ENCODE results near the gene ZNF516. TPM values are rescaled to one million over a fixed set of nuclear protein-coding genes. Genes with fewer than 3 reads are reported as not detected.

The ZNF516 gene
- total and polyA plus RNA-seq, 2 of the 4 experiments (the other 2 are of a cell fraction): 7.9 to 16.9 TPM

- no CpG with 5 or more reads among the region's 7 CpGs for WGBS, 2 experiments (ENCODE audit: extremely low coverage in 2 of 2, insufficient read length in 1 of 2)
- H3K36me3 ChIP-seq (ENCODE audit: control insufficient read depth, insufficient read depth, low read length): no peaks in the 10 kb centered on the region
- no peaks in the 10 kb centered on the region for H3K4me1 ChIP-seq (ENCODE audit: control insufficient read depth, insufficient read depth, low read length)
- no peak overlapping the region for H4K8ac ChIP-seq (ENCODE audit: low read depth in 2 of 2, low read length in 2 of 2)
- no peaks in the 10 kb centered on the region for H3K79me1 ChIP-seq (ENCODE audit: low read depth in 1 of 2, low read length in 2 of 2)
- DNase-seq: no peak
- in situ Hi-C loops (cut with MboI; ENCODE audit: low sequenced_read_pairs) (no loop called here), intact Hi-C loops (cut with micrococcal nuclease) (loop anchor here (5.0 to 10.0 kb wide), 4 partner anchors 873 to 1850 kb away; partner anchors contain the start of genes CNDP2 and PTGR3), dilution Hi-C loops (cut with HindIII; ENCODE audit: low sequenced_read_pairs, unreplicated experiment) (no loop called here)
- no peak for TF ChIP-seq NFE2L2 (IDR thresholded peaks at IDR 0.05; ENCODE audit: low read depth, low read length)
- no peak for TF ChIP-seq MXI1 (IDR thresholded peaks at IDR 0.05; ENCODE audit: borderline replicate concordance, low read depth, low read length)
- no peak for TF ChIP-seq RCOR1 (IDR thresholded peaks at IDR 0.05; ENCODE audit: insufficient replicate concordance, low read length)
- no peak for TF ChIP-seq CHD1 (IDR thresholded peaks at IDR 0.05; ENCODE audit: low read depth, low read length)
- TF ChIP-seq, protein P1, sequence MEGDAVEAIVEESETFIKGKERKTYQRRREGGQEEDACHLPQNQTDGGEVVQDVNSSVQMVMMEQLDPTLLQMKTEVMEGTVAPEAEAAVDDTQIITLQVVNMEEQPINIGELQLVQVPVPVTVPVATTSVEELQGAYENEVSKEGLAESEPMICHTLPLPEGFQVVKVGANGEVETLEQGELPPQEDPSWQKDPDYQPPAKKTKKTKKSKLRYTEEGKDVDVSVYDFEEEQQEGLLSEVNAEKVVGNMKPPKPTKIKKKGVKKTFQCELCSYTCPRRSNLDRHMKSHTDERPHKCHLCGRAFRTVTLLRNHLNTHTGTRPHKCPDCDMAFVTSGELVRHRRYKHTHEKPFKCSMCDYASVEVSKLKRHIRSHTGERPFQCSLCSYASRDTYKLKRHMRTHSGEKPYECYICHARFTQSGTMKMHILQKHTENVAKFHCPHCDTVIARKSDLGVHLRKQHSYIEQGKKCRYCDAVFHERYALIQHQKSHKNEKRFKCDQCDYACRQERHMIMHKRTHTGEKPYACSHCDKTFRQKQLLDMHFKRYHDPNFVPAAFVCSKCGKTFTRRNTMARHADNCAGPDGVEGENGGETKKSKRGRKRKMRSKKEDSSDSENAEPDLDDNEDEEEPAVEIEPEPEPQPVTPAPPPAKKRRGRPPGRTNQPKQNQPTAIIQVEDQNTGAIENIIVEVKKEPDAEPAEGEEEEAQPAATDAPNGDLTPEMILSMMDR (conservative IDR thresholded peaks at IDR 0.05; ENCODE audit: low read depth, low read length): no peak
- no peak for TF ChIP-seq SMC3 (IDR thresholded peaks at IDR 0.05; ENCODE audit: low read depth, low read length)
- TF ChIP-seq, protein P2, sequence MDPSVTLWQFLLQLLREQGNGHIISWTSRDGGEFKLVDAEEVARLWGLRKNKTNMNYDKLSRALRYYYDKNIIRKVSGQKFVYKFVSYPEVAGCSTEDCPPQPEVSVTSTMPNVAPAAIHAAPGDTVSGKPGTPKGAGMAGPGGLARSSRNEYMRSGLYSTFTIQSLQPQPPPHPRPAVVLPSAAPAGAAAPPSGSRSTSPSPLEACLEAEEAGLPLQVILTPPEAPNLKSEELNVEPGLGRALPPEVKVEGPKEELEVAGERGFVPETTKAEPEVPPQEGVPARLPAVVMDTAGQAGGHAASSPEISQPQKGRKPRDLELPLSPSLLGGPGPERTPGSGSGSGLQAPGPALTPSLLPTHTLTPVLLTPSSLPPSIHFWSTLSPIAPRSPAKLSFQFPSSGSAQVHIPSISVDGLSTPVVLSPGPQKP (IDR thresholded peaks at IDR 0.05; ENCODE audit: borderline replicate concordance, low read depth, low read length): no peak
- no peak for TF ChIP-seq FOS (IDR thresholded peaks at IDR 0.05; ENCODE audit: low read depth, low read length)
- TF ChIP-seq MAFK (IDR thresholded peaks at IDR 0.05; ENCODE audit: low read depth, low read length): no peak
- no peak for TF ChIP-seq MAZ (IDR thresholded peaks at IDR 0.05; ENCODE audit: borderline replicate concordance, low read depth, low read length)
- no peak for TF ChIP-seq USF2 (IDR thresholded peaks at IDR 0.05; ENCODE audit: low read depth, low read length)
- TF ChIP-seq CEBPB (IDR thresholded peaks at IDR 0.05; ENCODE audit: low read depth, low read length): no peak
- no peak for TF ChIP-seq RFX5 (IDR thresholded peaks at IDR 0.05; ENCODE audit: low read depth, low read length)
- TF ChIP-seq RAD21 (IDR thresholded peaks at IDR 0.05; ENCODE audit: low read length): no peak
- TF ChIP-seq POLR2A (IDR thresholded peaks at IDR 0.05; ENCODE audit: low read depth, low read length): no peak
- no peak for TF ChIP-seq BHLHE40 (IDR thresholded peaks at IDR 0.05; ENCODE audit: low read depth, low read length)
- H3K18ac ChIP-seq (ENCODE audit: low read depth, low read length): no peak overlapping the region
- CTCF ChIA-PET: no interaction called here
- no peak overlapping the region for H2BK15ac ChIP-seq (ENCODE audit: low read depth, low read length)
- POLR2A ChIA-PET (ENCODE audit: unreplicated experiment): no interaction called here
- H2BK5ac ChIP-seq (ENCODE audit: low read depth, low read length, poor library complexity, severe bottlenecking): no peak overlapping the region
- no peak overlapping the region for H3K56ac ChIP-seq (ENCODE audit: extremely low read depth, insufficient read depth, low read length)
- H3K4me2 ChIP-seq (ENCODE audit: low read depth, low read length): no peak overlapping the region
- no peak overlapping the region for H2BK20ac ChIP-seq (ENCODE audit: low read depth, low read length)
- no peaks in the 10 kb centered on the region for H3K27me3 ChIP-seq (ENCODE audit: control insufficient read depth, insufficient read depth, low read length)
- no TSS peak for BruUV-seq (replicated peaks)
- H3K9ac ChIP-seq (ENCODE audit: low read depth, low read length): no peak overlapping the region
- no peak overlapping the region for H2AFZ ChIP-seq (replicated peaks; ENCODE audit: low read length, poor library complexity)
- 0 out of 2 replicates have a peak, but pooled peaks cover 2% of the 10 kb centered on the region for H3K9me1 ChIP-seq (ENCODE audit: insufficient read depth, low read length)
- no peaks in the 10 kb centered on the region for H4K20me1 ChIP-seq (ENCODE audit: insufficient read depth, low read length)
- no peak overlapping the region for H3K4me3 ChIP-seq (ENCODE audit: insufficient read depth, low read depth, low read length)
- H2AK5ac ChIP-seq (ENCODE audit: low read depth, low read length): no peak overlapping the region
- no peak overlapping the region for H4K91ac ChIP-seq (ENCODE audit: insufficient read depth, low read depth, low read length)
- no peak overlapping the region for H2AK9ac ChIP-seq (replicated peaks; ENCODE audit: low read depth, low read length, poor library complexity)
- H3K27ac ChIP-seq (ENCODE audit: insufficient read depth, low read length): no peak overlapping the region
- H3K9me3 ChIP-seq (ENCODE audit: control insufficient read depth, insufficient read depth, low read length): no peaks in the 10 kb centered on the region
- ATAC-seq (ENCODE audit: low read depth): no peak
- H3K4ac ChIP-seq (ENCODE audit: low read depth, low read length): no peak overlapping the region
- H3K23ac ChIP-seq (ENCODE audit: low read depth, low read length): no peak overlapping the region
- H4K5ac ChIP-seq (ENCODE audit: low read depth, low read length): no peak overlapping the region
- H3K14ac ChIP-seq (replicated peaks; ENCODE audit: low read depth, low read length): no peak overlapping the region
- H2BK120ac ChIP-seq (ENCODE audit: low read depth, low read length): no peak overlapping the region
These were observed 147.7 kb downstream of the ZNF516 start for GRCh38 chr18:76347341-76347740.
